ENCODE measurements around the gene COMMD1.

The COMMD1 gene

DNA sequence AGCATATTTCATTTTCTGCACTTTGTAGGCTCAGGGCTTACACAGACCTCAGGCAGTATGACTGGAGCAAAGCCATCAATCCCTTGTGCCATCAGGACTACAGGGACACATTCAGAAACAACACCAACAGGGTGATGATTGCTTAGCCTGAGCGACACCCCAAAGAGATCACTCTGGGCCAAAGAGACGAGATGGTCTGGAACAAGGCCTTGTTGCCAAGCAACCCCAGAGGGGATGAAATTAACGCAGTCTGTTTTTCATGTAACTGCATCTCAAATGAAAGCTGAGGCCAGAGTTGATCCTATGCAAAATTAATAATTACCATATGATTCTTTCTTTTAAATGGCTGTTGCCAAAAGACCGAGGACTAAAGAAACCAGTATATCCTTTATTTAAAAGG is 270.3 kb downstream of the COMMD1 start:
- H3K4me3 ChIP-seq (ENCODE audit: low read depth, low read length), result no peak overlapping the region
- TF ChIP-seq, protein P1, sequence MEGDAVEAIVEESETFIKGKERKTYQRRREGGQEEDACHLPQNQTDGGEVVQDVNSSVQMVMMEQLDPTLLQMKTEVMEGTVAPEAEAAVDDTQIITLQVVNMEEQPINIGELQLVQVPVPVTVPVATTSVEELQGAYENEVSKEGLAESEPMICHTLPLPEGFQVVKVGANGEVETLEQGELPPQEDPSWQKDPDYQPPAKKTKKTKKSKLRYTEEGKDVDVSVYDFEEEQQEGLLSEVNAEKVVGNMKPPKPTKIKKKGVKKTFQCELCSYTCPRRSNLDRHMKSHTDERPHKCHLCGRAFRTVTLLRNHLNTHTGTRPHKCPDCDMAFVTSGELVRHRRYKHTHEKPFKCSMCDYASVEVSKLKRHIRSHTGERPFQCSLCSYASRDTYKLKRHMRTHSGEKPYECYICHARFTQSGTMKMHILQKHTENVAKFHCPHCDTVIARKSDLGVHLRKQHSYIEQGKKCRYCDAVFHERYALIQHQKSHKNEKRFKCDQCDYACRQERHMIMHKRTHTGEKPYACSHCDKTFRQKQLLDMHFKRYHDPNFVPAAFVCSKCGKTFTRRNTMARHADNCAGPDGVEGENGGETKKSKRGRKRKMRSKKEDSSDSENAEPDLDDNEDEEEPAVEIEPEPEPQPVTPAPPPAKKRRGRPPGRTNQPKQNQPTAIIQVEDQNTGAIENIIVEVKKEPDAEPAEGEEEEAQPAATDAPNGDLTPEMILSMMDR (IDR thresholded peaks at IDR 0.05; ENCODE audit: low read depth, low read length), result no peak

DNA sequence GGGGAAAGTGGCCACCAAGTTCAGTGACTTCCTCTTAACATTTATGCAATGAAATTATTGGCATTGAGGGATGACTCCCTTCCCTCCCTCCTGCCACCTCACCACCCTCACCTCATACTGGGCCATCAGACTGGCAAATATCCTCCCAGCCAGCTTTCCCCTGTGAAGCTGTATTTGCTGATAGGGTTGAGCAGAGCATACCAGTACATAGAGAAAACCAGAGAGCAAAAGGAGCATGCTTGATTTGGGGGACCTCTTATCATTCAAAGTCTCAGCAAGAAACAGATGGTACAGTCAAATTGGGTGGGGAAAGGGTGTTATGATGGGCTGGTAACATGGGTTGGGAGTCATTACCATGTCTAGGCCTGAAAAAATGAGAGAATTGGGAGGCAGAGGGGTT is 271.3 kb downstream of the COMMD1 start:
- TF ChIP-seq, protein P1 (IDR thresholded peaks at IDR 0.05; ENCODE audit: low read depth, low read length), result no peak
- H3K4me3 ChIP-seq (ENCODE audit: low read depth, low read length), result no peak overlapping the region

DNA sequence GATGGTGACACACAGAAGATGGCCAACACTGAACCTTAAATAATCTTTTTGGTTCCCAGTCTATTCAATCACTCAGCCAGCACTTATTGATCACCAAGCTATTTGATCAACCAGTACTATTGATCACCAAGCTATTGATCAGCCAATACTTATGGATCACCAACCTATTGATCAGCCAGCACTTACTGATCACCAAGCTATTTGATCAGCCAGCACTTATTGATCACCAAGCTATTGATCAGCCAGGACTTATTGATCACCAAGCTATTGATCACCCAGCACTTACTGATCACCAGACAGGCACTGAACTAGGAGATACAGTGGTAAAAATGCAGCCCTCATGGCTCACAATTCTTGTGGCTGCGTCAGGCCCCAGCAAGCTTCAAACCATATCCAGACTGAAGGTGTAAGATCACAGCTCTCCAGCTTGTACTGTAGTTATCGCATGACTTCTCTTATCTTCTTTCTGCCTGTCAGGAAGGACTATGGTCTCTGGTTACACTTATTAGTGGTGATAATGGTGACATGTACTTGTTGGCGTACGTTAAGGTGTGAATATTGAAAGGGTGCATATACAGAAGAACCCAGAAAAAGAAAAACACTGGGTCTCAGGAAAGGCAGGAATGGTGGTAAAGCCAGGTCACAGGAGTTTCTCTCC is 272.0 kb downstream of the COMMD1 start:
- TF ChIP-seq, protein P1 (IDR thresholded peaks at IDR 0.05; ENCODE audit: low read depth, low read length), result no peak
- no peak overlapping the region for H3K4me3 ChIP-seq (ENCODE audit: low read depth, low read length)

DNA sequence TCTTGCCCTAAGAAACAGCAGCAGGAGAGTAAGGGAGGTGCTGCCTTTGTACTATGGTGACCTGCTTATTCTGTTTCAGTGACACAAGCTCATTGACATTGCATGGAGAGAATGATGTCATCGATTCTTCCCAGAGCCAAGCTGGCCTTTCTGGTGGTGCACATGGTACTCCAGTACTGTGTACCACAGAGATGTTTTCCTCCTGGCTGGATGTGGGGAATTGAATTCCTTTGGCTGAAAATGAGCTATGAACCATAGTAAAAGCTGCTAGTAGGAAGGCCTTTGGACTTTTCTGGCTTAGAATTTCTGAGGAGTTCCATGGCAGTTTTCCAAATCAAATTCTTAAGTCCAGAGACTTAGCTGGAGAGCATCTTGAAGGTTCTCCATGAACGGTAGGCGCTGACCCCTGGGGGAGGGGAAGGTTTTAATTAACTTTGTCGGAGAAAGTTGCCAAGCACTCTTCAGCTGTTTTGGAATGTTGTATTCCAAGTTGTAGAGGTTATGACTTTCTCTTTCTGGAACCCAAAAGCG is 273.3 kb downstream of the COMMD1 start:
- TF ChIP-seq, protein P1 (IDR thresholded peaks at IDR 0.05; ENCODE audit: low read depth, low read length), result no peak
- no peak overlapping the region for H3K4me3 ChIP-seq (ENCODE audit: low read depth, low read length)

DNA sequence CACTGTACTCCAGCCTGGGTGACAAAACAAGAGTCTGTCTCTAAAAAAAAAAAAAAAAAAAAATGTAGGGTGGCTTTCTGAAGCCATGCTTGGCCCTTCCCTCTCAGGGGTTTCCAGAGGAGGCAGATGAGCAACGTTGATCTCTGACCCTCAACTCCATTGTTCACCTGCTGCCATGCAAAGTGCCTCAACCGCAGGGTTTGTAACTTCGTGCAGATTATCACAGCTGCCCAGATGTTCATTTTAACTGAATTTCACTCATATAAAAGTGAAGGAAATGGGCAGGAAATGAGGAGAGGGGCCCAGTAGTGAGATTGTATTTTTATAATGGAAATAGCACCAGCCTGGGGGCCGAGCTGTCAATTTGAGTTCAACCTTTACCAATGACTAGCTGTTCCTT is 275.5 kb downstream of the COMMD1 start:
- H3K4me3 ChIP-seq (ENCODE audit: low read depth, low read length), result no peak overlapping the region
- TF ChIP-seq, protein P1 (IDR thresholded peaks at IDR 0.05; ENCODE audit: low read depth, low read length), result no peak

DNA sequence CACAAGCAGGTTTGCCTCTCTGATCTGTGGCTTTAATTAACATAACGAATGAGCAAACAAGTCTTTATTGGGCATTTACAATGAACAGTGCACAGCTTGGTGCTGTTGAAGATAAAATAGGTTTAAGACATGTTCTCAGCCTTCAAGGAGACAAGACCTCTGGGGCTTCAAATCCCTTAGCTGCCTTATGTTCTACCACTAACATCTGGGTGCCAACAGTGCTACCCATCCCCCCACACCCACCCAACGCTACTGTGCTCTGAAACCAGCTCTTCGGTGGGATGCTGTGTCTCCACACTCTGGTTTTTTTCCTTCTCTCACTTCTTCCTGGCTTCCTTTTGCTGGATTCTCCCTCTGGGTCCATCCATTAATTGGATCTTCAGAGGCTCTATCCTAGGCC is 276.4 kb downstream of the COMMD1 start:
- H3K4me3 ChIP-seq (ENCODE audit: low read depth, low read length), result no peak overlapping the region
- TF ChIP-seq, protein P1 (IDR thresholded peaks at IDR 0.05; ENCODE audit: low read depth, low read length), result no peak

DNA sequence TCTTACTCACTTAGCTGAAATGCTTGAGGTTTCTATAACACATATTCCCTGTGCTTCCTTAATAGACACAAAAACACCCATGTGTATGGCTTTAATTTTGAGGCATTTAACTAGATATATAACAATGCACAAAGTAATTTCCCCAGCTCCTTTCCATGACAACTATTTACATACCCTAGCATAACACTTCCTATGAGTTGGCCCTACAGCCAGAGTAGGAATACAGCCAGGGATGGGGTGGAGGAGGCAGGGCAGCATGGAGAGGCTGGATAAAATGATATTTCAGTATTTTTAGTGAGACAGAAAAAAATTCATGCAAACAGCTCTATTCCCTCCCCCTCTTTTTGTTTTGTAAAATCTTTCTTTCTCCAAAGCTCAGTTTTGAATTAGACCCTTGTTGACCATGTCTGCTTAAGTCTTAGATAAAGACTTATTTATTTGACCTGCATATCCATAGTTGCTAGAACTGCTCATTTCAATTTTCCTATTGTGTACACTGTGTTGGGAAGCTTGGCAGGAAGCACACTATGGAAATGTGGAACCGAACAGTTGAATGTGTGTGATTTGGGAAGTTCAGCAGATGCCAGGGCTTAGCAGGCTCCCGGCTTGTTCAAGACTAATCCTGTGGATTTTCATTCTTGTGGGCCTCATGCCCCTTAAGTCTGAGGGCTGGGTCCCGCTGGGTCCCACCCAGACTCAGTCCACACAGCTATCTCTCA is 279.2 kb downstream of the COMMD1 start:
- H3K4me3 ChIP-seq (ENCODE audit: low read depth, low read length), result no peak overlapping the region
- TF ChIP-seq, protein P1 (IDR thresholded peaks at IDR 0.05; ENCODE audit: low read depth, low read length), result no peak
